Cardiac ventricle fibroblast (primary cell): ENCODE data around the gene PABPC1L2A. TPM values are rescaled to one million over a fixed set of nuclear protein-coding genes. Genes with fewer than 3 reads are reported as not detected.

ENCODE experiments used
- total RNA-seq: library from RNA; depleted of rRNA; stranded (reverse); fragments of >200 nt; gene quantifications from 2 replicates; pipeline ENCODE4 v1.2.3, GENCODE V29; 2015

Gene PABPC1L2A
- total RNA-seq: not detected in 2 replicates

GRCh38 chrX:73079024-73079562 lies at the start of gene PABPC1L2A:
Gene PABPC1L2A (minus strand): TSS chrX:73079512. CDS start chrX:73079386, 126 bp downstream.

Other genes with a start within 250 kb of the PABPC1L2A start
- gene FAM236C, start 166.9 kb downstream of the PABPC1L2A start, total RNA-seq: not detected in 2 replicates
- gene FAM236A, start 141.3 kb downstream of the PABPC1L2A start, total RNA-seq: not detected in 2 replicates
- gene DMRTC1, start 135.7 kb downstream of the PABPC1L2A start, total RNA-seq: not detected in 2 replicates
- gene PABPC1L2B, start 76.6 kb downstream of the PABPC1L2A start, total RNA-seq: not detected in 2 replicates
- 0.12 TPM in 1 of 2 replicates, not detected in the other for gene NAP1L2, start 135.3 kb upstream of the PABPC1L2A start, total RNA-seq